Sigmoid colon (tissue), 7 donors: ENCODE results near the gene TKT. TPM values are rescaled to one million over a fixed set of nuclear protein-coding genes. Genes with fewer than 3 reads are reported as not detected.

Source experiments
- DNase-seq: peaks from one replicate; pipeline ENCODE4 v3.0.0-alpha.2; 2019
- H3K27ac ChIP-seq, 4 donors: fragments of 200-600 bp; sonication (generic); one replicate each; pipeline ENCODE4 v1.5.1; 2016 to 2019; ENCODE audit warnings: mild to moderate bottlenecking in 1 of 4
- H3K27me3 ChIP-seq, 3 donors: fragments of 200-600 bp; sonication (generic); one replicate each; pipeline ENCODE4 v1.5.1; 2019; ENCODE audit warnings: mild to moderate bottlenecking in 1 of 3
- H3K36me3 ChIP-seq, 4 donors: fragments of 200-600 bp; sonication (generic); one replicate each; pipeline ENCODE4 v1.5.1; 2016 to 2019
- H3K4me1 ChIP-seq, 4 donors: fragments of 200-600 bp; sonication (generic); one replicate each; pipeline ENCODE4 v1.5.1; 2017 to 2019
- H3K4me3 ChIP-seq, 4 donors: fragments of 200-600 bp; sonication (generic); one replicate each; pipeline ENCODE4 v1.5.1; 2017 to 2019; ENCODE audit warnings: mild to moderate bottlenecking in 2 of 4, moderate library complexity in 1 of 4
- H3K9me3 ChIP-seq, 4 donors: fragments of 200-600 bp in 3 of 4; sonication (generic) in 3 of 4; one replicate each; pipeline versions ENCODE4 v1.5.1 to v1.6.1; 2013 to 2019
- CTCF ChIP-seq, 4 experiments: fragments of 450-650 bp in 3 of 4; fragments of 200-600 bp in 1 of 4; IDR thresholded peaks; one replicate each; pipeline ENCODE4 v1.5.1; 2016 to 2019; ENCODE audit warnings: antibody characterized with exemption in 4 of 4, mild to moderate bottlenecking in 3 of 4, moderate library complexity in 2 of 4
- EP300 ChIP-seq, 4 donors: sonication (generic); formaldehyde crosslinking; IDR thresholded peaks; one replicate each; pipeline ENCODE4 v1.6.1; 2017; ENCODE audit warnings: antibody characterized with exemption in 4 of 4
- POLR2A ChIP-seq, 2 donors: fragments of 450-650 bp; IDR thresholded peaks; one replicate each; pipeline ENCODE4 v1.6.1; 2016; ENCODE audit warnings: antibody characterized with exemption in 2 of 2, mild to moderate bottlenecking in 2 of 2, moderate library complexity in 2 of 2
- POLR2AphosphoS5 ChIP-seq, 4 donors: sonication (generic); formaldehyde crosslinking; IDR thresholded peaks; one replicate each; pipeline ENCODE4 v1.6.1; 2017; ENCODE audit warnings: antibody characterized with exemption in 4 of 4
- WGBS, 2 donors: extraction: QIAGEN DNeasy Blood & Tissue Kit; methylation state at CpG; one replicate each; pipeline ENCODE4 v1.1.7; 2013; 5-methylcytosine and 5-hydroxymethylcytosine counted together
- intact Hi-C: fragments of 100-400 bp; cut with DNase I; formaldehyde crosslinking; loops from one replicate; pipeline ENCODE4 v1.15.1; 2023
- polyA plus RNA-seq, 3 donors: library from polyadenylated mRNA; stranded (reverse); fragments of 200-250 nt; gene quantifications; one replicate each; pipeline ENCODE4 v1.2.3, GENCODE V29; 2013
- total RNA-seq, 4 donors: library from RNA; depleted of rRNA; stranded (reverse); fragments of >200 nt; gene quantifications; one replicate each; pipeline ENCODE4 v1.1.0, GENCODE V29; 2016
- donor health status: healthy with polysubstance abuse.
- donor health status: Bipolar disorder and iron deficiency.
- donor health status: healthy.

The TKT gene
- total and polyA plus RNA-seq, 7 donors: 88.9 to 305 (median 184) TPM

- Histone ChIP-seq H3K9me3 (no peaks in the 10 kb centered on the region), H3K4me1 (peaks cover 0 to 3% (median 0%) of the 10 kb centered on the region in 4 donors), H3K27ac (no peak overlapping the region), H3K27me3 (no peaks in the 10 kb centered on the region), H3K36me3 (no peaks in the 10 kb centered on the region), H3K4me3 (no peak overlapping the region)
- intact Hi-C loops: no loop called here
- WGBS, 2 donors: 89% methylated on average over 2 of the region's 2 CpGs
- DNase-seq: no peak
- TF ChIP-seq EP300 (IDR thresholded peaks at IDR 0.05) (no peak), POLR2AphosphoS5 (IDR thresholded peaks at IDR 0.05) (no peak), POLR2A (IDR thresholded peaks at IDR 0.05) (no peak), CTCF (IDR thresholded peaks at IDR 0.05) (no peak)
Observed at GRCh38 chr3:53217175-53217574, 38.6 kb downstream of the TKT start.

GRCh38 chr3:53216723-53217122 is 39.1 kb downstream of the TKT start:
- intact Hi-C loops: no loop called here
- DNase-seq: no peak
- Histone ChIP-seq H3K9me3 (no peaks in the 10 kb centered on the region), H3K36me3 (no peaks in the 10 kb centered on the region), H3K27ac (no peak overlapping the region), H3K4me1 (peaks cover 0 to 3% (median 0%) of the 10 kb centered on the region in 4 donors), H3K27me3 (no peaks in the 10 kb centered on the region), H3K4me3 (no peak overlapping the region)
- WGBS, 2 donors: 36 to 52% methylated on average over 3 of the region's 3 CpGs
- TF ChIP-seq CTCF (IDR thresholded peaks at IDR 0.05) (no peak), POLR2A (IDR thresholded peaks at IDR 0.05) (no peak), POLR2AphosphoS5 (IDR thresholded peaks at IDR 0.05) (no peak), EP300 (IDR thresholded peaks at IDR 0.05) (no peak)

GRCh38 chr3:53215816-53216215 is 40.0 kb downstream of the TKT start:
- H3K4me1 ChIP-seq: peaks cover 0 to 3% (median 0%) of the 10 kb centered on the region in 4 donors
- H3K27ac ChIP-seq: no peak overlapping the region
- no peak for DNase-seq
- H3K27me3 ChIP-seq: no peaks in the 10 kb centered on the region
- H3K4me3 ChIP-seq: no peak overlapping the region
- WGBS, 2 donors: 62 to 67% methylated on average over 2 of the region's 2 CpGs
- H3K9me3 ChIP-seq: no peaks in the 10 kb centered on the region
- intact Hi-C loops: no loop called here
- TF ChIP-seq EP300 (IDR thresholded peaks at IDR 0.05) (no peak), POLR2A (IDR thresholded peaks at IDR 0.05) (no peak), POLR2AphosphoS5 (IDR thresholded peaks at IDR 0.05) (no peak), CTCF (IDR thresholded peaks at IDR 0.05) (no peak)
- no peaks in the 10 kb centered on the region for H3K36me3 ChIP-seq

- DNase-seq: no peak
- TF ChIP-seq POLR2A (IDR thresholded peaks at IDR 0.05): no peak
- 94% methylated on average over 7 of the region's 7 CpGs for WGBS, 2 donors
- no peaks in the 10 kb centered on the region for H3K27me3 ChIP-seq
- intact Hi-C loops: no loop called here
- H3K4me3 ChIP-seq: no peak overlapping the region
- peaks cover 0 to 9% (median 0%) of the 10 kb centered on the region in 4 donors for H3K9me3 ChIP-seq
- no peaks in the 10 kb centered on the region for H3K36me3 ChIP-seq
- no peak overlapping the region for H3K27ac ChIP-seq
- H3K4me1 ChIP-seq: no peaks in the 10 kb centered on the region
Observed at GRCh38 chr3:53213276-53213675, 42.5 kb downstream of the TKT start.

GRCh38 chr3:53211706-53212702 is 43.8 kb downstream of the TKT start:
- TF ChIP-seq CTCF (IDR thresholded peaks at IDR 0.05) (no peak), POLR2A (IDR thresholded peaks at IDR 0.05) (no peak), EP300 (IDR thresholded peaks at IDR 0.05) (no peak), POLR2AphosphoS5 (IDR thresholded peaks at IDR 0.05) (no peak)
- no peak overlapping the region for H3K27ac ChIP-seq
- WGBS, 2 donors: 76 to 80% methylated on average over 9 of the region's 9 CpGs
- no peaks in the 10 kb centered on the region for H3K4me1 ChIP-seq
- DNase-seq: no peak
- H3K9me3 ChIP-seq: peaks cover 0 to 9% (median 0%) of the 10 kb centered on the region in 4 donors
- no peaks in the 10 kb centered on the region for H3K27me3 ChIP-seq
- intact Hi-C loops: no loop called here
- no peaks in the 10 kb centered on the region for H3K36me3 ChIP-seq
- H3K4me3 ChIP-seq: no peak overlapping the region
